Measurements from ENCODE around the gene LDB3. TPM values are rescaled to one million over a fixed set of nuclear protein-coding genes. Genes with fewer than 3 reads are reported as not detected.

Gene LDB3
- total and polyA plus RNA-seq, 2 of the 4 experiments (the other 2 are of a cell fraction) = 0.36 to 2.6 TPM

DNA sequence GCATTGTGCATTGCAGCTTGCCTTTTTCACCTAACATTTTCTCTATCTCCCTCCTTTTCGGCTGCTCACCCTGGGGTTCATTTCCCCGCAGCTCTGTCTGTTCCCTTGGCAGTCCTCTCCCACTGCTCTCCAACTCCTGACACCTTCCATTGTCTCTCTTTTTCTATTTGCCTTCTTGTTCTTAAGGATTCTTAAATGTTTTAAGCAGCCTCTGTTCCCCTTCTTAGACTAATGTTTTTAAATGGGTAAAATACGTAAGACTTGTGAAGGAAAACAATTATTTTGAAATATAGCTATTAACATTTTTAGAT is 107.5 kb downstream of the LDB3 start:
- no peak overlapping the region for H3K9ac ChIP-seq (ENCODE audit: low read depth, low read length)
- 0 out of 2 replicates have a peak overlapping the region, but pooled peaks have one; percentile 5 for H3K4me2 ChIP-seq (ENCODE audit: low read depth, low read length)

More for the DNA sequence above, 107.5 kb downstream of the LDB3 start:
- ATAC-seq (ENCODE audit: low read depth) (no peak), DNase-seq (no peak)
- ChIA-PET CTCF (interaction anchor here (0.6 kb wide), 1 partner anchor 26 kb away, joined by 3 read pairs; no protein-coding TSS in a partner anchor), POLR2A (ENCODE audit: unreplicated experiment) (no interaction called here)
- Histone ChIP-seq H4K5ac (ENCODE audit: low read depth, low read length) (no peak overlapping the region), H3K79me1 (ENCODE audit: low read depth in 1 of 2, low read length in 2 of 2) (peaks cover 9 to 71% of the 10 kb centered on the region in 2 experiments; a peak in 3 of 4 replicates), H3K9me3 (ENCODE audit: control insufficient read depth, insufficient read depth, low read length) (no peaks in the 10 kb centered on the region), H4K20me1 (ENCODE audit: insufficient read depth, low read length) (peaks cover 55% of the 10 kb centered on the region), H3K9me1 (ENCODE audit: insufficient read depth, low read length) (peaks cover 18% of the 10 kb centered on the region), H2BK15ac (ENCODE audit: low read depth, low read length) (no peak overlapping the region), H2BK120ac (ENCODE audit: low read depth, low read length) (no peak overlapping the region), H3K18ac (ENCODE audit: low read depth, low read length) (no peak overlapping the region), H3K27me3 (ENCODE audit: control insufficient read depth, insufficient read depth, low read length) (no peaks in the 10 kb centered on the region), H2BK20ac (ENCODE audit: low read depth, low read length) (peak overlapping the region; percentile 28; the same call in 1 of the 2 replicates), H3K4me3 (ENCODE audit: insufficient read depth, low read depth, low read length) (no peak overlapping the region), H3K23ac (ENCODE audit: low read depth, low read length) (peak overlapping the region; percentile 46), H3K4ac (ENCODE audit: low read depth, low read length) (peak overlapping the region; percentile 17; the same call in 1 of the 2 replicates), H4K91ac (ENCODE audit: insufficient read depth, low read depth, low read length) (no peak overlapping the region), H3K36me3 (ENCODE audit: control insufficient read depth, insufficient read depth, low read length) (no peaks in the 10 kb centered on the region), H2BK5ac (ENCODE audit: low read depth, low read length, poor library complexity, severe bottlenecking) (no peak overlapping the region), H3K4me1 (ENCODE audit: control insufficient read depth, insufficient read depth, low read length) (peaks cover 14% of the 10 kb centered on the region), H3K14ac (replicated peaks; ENCODE audit: low read depth, low read length) (peak overlapping the region; percentile 15; the same call in 1 of the 2 replicates), H2AFZ (replicated peaks; ENCODE audit: low read length, poor library complexity) (no peak overlapping the region), H4K8ac (ENCODE audit: low read depth in 2 of 2, low read length in 2 of 2) (no peak overlapping the region), H3K56ac (ENCODE audit: extremely low read depth, insufficient read depth, low read length) (no peak overlapping the region), H2AK9ac (replicated peaks; ENCODE audit: low read depth, low read length, poor library complexity) (no peak overlapping the region), H2AK5ac (ENCODE audit: low read depth, low read length) (peak overlapping the region; percentile 29; the same call in 1 of the 2 replicates), H3K27ac (ENCODE audit: insufficient read depth, low read length) (no peak overlapping the region)
- BruUV-seq (replicated peaks) = no TSS peak
- intact Hi-C loops (cut with micrococcal nuclease) = loop anchor here (5.0 kb wide), 1 partner anchor 56 kb away; no protein-coding TSS in a partner anchor
- dilution Hi-C loops (cut with HindIII; ENCODE audit: low sequenced_read_pairs, unreplicated experiment) = no loop called here
- in situ Hi-C loops (cut with MboI; ENCODE audit: low sequenced_read_pairs) = no loop called here
- WGBS, 2 experiments (ENCODE audit: extremely low coverage in 2 of 2, insufficient read length in 1 of 2) = no CpG with 5 or more reads among the region's 3 CpGs
- no peak for TF ChIP-seq FOS (IDR thresholded peaks at IDR 0.05; ENCODE audit: low read depth, low read length)
- TF ChIP-seq, protein P1, sequence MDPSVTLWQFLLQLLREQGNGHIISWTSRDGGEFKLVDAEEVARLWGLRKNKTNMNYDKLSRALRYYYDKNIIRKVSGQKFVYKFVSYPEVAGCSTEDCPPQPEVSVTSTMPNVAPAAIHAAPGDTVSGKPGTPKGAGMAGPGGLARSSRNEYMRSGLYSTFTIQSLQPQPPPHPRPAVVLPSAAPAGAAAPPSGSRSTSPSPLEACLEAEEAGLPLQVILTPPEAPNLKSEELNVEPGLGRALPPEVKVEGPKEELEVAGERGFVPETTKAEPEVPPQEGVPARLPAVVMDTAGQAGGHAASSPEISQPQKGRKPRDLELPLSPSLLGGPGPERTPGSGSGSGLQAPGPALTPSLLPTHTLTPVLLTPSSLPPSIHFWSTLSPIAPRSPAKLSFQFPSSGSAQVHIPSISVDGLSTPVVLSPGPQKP (IDR thresholded peaks at IDR 0.05; ENCODE audit: borderline replicate concordance, low read depth, low read length) = no peak

Data from IMR-90 (cell line).